KOPT-K1 (cell line): ENCODE results near the gene FTSJ3.

Experiments used
- H3K27ac ChIP-seq: fragments of 200-600 bp; sonication (generic); 2 replicates; pipeline ENCODE4 v1.5.1; 2016; ENCODE audit warnings: antibody characterized with exemption, mild to moderate bottlenecking, low read depth, low read length; ENCODE audit not compliant: poor library complexity, severe bottlenecking
- H3K36me3 ChIP-seq: fragments of 200-600 bp; sonication (generic); 2 replicates; pipeline ENCODE4 v1.5.1; 2017; ENCODE audit warnings: antibody characterized with exemption, mild to moderate bottlenecking, low read length, moderate library complexity; ENCODE audit not compliant: insufficient read depth
- H3K9me3 ChIP-seq: fragments of 200-600 bp; sonication (generic); 2 replicates; pipeline ENCODE4 v1.5.1; 2017; ENCODE audit warnings: antibody characterized with exemption, low read length, mild to moderate bottlenecking; ENCODE audit not compliant: insufficient read depth, poor library complexity, severe bottlenecking

Gene FTSJ3

DNA sequence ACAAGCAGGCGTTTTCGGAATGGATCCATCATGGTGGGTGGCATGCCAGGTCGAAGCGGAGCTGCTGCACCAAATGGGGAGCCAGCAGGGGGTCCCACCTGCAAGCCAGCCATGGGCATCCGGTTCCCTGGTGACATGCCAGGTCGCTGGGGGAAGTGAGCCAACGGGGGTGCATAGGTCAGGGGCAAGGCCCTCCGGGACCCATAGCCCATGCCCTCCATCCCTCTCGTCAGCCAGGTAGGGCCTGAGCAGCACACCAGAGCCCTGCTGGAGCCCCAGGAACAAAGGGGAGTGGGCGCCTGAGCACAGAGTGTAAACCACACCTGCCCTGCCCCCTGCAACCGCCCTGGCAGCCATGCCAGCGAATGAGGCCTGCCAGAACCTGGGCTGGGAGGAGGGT, 10.0 kb upstream of the FTSJ3 start:
- Histone ChIP-seq H3K27ac (no peak overlapping the region), H3K9me3 (no peaks in the 10 kb centered on the region), H3K36me3 (peaks cover 70% of the 10 kb centered on the region)

DNA sequence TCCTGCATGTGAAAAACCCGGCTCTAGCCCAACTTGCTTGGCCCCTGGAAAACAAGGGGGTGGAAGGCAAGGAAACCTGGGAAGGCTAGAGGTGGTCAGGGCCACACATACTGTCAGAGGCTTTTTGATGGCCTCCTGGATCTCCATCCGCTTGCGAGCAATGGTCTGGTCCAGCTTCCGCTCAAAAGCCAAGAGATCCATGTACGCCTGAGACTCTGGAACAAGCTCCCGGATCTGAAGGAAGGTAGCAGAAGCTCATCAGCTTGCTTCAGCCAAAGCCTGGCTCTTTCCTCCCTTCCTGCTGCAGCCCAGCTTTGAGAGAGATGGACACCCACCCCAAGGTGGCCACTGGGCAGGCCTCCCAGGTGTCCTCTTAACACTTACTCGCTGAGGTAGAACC, 9.3 kb upstream of the FTSJ3 start:
- H3K9me3 ChIP-seq, result no peaks in the 10 kb centered on the region
- peaks cover 76% of the 10 kb centered on the region for H3K36me3 ChIP-seq
- H3K27ac ChIP-seq, result no peak overlapping the region

DNA sequence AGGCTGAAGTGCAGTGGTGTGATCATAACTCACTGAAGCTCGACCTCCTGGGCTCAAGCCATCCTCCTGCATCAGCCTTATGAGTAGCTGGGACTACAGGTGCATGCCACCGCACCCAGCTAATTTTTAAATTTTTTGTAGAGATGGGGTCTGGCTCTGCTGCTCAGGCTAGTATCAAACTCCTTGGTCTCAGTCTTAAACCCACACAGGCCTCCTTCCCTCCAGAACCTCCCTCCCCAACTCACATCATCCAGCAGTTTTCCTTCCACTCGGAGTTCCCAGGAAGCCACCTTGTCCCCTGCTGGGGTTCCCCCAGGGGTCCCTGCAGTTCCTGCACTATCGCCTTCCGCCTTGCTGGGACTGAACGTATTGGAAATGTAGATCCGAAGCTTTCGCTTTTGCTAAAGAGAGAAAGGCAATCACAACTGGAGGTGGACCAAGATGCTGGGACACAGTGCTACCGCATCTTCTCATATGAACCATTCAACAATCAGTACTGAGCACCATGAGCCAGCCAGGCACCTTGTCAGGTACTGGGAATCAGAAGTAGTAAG, 7.8 kb upstream of the FTSJ3 start:
- Histone ChIP-seq H3K27ac (no peak overlapping the region), H3K9me3 (no peaks in the 10 kb centered on the region), H3K36me3 (peaks cover 92% of the 10 kb centered on the region)

DNA sequence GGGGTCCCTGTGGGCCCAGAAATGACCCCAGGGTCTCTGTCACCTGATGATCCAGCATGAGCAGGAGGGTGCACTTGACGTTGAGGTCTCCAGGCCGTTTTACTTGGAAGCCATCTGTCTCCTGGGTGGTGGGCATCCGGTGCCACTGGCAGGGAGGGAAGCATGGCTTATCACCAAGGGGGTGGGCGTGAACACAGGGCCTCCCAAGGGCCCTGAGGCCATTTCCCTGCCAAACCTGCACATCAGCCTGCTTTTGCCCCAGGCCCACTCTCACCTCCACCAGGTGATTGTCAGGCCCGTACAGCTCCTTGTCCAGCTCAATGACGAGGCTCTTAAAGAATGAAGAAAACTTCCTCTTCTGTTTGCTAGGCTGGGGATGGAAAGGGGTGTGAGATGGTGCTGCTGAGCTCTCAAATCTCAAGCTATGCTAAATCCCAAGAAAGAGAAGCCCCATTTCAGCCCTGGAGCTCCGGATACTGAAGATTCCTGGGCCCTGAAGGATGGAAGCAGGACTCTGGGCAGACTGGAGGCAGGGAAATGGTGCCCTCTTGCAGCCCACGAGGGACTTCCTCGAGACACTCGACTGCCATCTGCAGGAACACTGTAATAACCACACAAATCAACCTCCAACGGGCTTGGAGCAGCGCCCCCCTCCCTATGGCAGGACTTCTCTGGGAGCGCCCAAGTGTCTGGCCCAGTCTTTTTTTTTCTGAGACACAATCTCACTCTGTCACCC, 7.1 kb upstream of the FTSJ3 start:
- Histone ChIP-seq H3K27ac (peak overlapping the region; percentile 12), H3K9me3 (no peaks in the 10 kb centered on the region), H3K36me3 (peaks cover 98% of the 10 kb centered on the region)

DNA sequence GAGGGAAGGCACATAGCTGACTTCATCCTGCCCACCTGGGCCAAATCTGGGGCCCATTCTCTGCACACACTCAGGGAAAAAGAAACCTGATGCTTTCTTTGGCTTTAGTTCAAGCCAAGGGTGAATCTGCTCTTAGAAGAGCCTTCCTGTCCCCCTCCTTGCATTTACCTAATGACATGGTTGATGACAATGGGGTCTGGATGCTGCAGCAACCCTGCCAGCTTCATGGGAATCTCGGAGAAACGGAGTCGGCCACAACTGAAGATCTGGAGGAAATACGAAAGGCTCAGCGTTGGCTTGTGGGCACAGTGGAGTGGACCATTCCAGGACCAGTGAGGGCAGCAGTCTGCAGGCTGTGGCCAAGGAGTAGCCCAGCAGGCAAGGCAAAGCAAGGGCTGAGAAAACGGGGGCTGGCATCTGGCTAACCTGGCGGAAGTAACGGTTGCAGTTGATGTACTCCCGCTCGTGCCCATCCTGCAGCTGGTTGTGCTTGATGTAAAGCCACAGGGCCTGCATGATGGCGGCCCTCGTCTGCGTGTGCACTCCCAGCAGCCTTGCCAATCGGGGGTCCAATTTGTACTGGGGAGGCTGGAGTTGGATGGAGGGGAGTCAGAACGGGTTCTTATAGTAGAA, 6.4 kb upstream of the FTSJ3 start:
- H3K27ac ChIP-seq, result peak overlapping the region; percentile 12
- no peaks in the 10 kb centered on the region for H3K9me3 ChIP-seq
- peaks cover 100% of the 10 kb centered on the region for H3K36me3 ChIP-seq

DNA sequence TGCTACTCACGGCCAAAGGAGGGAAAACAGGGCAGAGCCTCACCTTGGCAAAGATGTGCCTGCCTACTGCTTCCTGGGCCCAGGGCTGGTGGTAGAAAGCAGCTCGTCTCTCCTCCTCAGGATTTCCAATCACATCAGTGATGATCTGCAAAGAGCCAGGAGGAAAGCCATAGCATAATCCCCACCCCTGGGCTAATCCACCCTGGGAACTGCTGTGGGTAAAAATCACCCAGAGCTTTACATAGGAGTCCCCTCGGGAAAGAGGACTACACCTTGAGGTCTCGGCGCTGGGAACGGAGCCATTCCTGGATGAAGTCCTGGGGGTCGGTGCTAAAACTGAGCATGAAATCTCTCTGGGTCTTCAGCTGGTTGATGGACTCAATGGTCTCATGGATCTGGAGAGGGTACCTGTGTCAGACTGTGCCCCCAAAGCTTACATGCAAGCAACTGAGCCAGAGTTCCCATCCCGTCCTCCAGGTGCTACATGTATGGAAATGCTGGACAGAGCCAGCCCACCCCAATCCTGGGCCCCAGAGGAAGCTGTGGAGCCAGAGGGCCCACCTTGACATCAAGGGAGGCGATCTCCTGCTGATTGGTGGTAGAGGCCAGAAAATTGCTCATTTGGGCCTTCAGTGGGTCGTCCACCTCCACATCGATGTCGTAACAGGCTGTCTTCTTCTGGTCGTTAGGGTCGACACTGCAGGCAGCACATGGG, 5.7 kb upstream of the FTSJ3 start:
- Histone ChIP-seq H3K9me3 (no peaks in the 10 kb centered on the region), H3K27ac (no peak overlapping the region), H3K36me3 (peaks cover 98% of the 10 kb centered on the region)

DNA sequence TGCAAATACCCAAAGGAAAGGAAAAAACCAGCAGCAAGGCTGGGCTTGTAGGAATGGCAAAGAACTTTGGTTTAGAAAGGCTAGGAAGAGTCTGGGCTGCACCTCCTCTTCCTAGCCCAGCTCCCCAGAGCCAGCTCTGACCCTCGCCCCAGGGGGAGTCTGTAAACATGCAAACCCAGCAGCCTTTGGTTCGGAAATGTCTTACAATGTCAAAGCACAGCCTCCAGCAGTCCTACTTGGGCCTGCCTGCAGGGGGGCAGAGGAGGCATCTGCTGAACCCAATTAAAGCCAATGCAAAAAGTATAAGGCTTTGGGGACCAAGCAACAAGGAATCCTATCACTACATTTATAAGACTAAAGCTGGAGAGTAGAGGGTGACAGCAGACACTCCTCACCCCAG, 5.0 kb upstream of the FTSJ3 start:
- Histone ChIP-seq H3K9me3 (no peaks in the 10 kb centered on the region), H3K27ac (peak overlapping the region; percentile 65), H3K36me3 (peaks cover 91% of the 10 kb centered on the region)

DNA sequence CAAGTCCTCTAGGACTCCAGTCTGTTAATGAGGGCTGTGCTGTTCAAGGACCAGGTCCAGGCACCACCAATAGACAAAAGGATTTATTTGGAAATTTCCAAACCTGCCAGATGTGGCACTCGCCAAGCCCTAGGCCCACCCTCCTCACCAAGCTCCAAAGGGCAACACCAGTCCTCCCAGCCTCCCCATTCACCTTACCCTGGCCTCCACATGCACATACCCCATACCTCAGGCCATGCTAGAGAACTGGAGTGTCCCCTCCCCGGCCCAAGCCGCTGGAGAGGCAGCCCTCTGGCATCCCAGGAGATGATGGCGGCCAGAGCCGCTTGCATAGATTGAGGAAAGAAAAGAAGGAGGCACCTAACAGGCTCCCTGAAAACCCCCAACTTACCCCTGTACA, 4.6 kb upstream of the FTSJ3 start:
- no peaks in the 10 kb centered on the region for H3K9me3 ChIP-seq
- peak overlapping the region; percentile 65 for H3K27ac ChIP-seq
- peaks cover 87% of the 10 kb centered on the region for H3K36me3 ChIP-seq

DNA sequence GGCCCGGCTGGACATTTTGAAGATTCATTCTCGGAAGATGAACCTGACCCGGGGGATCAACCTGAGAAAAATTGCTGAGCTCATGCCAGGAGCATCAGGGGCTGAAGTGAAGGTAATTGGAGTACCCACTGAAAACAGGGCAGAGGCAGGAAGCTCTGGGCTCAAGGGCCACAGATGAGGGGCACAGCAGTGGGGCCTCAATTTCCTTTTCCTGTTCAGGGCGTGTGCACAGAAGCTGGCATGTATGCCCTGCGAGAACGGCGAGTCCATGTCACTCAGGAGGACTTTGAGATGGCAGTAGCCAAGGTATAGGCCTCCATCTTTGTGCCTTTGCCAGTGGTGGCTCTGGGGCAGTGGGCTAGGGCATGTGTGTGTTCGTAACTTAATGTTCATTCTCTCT, 4.0 kb upstream of the FTSJ3 start:
- peak overlapping the region; percentile 65 for H3K27ac ChIP-seq
- H3K9me3 ChIP-seq, result no peaks in the 10 kb centered on the region
- peaks cover 82% of the 10 kb centered on the region for H3K36me3 ChIP-seq

DNA sequence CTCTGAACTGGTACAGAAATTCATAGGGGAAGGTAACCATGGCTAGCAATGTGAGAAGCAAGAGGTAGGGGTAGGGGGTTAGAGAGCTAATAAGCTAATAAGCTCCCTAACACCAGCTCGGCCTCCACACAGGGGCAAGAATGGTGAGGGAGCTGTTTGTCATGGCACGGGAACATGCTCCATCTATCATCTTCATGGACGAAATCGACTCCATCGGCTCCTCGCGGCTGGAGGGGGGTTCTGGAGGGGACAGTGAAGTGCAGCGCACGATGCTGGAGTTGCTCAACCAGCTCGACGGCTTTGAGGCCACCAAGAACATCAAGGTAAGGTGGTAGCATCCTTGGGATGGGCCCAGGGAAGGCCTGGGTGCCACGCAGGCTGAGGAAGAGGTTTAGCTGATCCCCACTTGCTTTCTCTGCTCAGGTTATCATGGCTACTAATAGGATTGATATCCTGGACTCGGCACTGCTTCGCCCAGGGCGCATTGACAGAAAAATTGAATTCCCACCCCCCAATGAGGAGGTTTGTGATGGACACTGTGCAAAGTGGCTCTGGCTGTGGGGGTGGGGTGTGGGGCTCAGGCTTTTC, 3.5 kb upstream of the FTSJ3 start:
- Histone ChIP-seq H3K9me3 (no peaks in the 10 kb centered on the region), H3K27ac (peak overlapping the region; percentile 65), H3K36me3 (peaks cover 78% of the 10 kb centered on the region)

DNA sequence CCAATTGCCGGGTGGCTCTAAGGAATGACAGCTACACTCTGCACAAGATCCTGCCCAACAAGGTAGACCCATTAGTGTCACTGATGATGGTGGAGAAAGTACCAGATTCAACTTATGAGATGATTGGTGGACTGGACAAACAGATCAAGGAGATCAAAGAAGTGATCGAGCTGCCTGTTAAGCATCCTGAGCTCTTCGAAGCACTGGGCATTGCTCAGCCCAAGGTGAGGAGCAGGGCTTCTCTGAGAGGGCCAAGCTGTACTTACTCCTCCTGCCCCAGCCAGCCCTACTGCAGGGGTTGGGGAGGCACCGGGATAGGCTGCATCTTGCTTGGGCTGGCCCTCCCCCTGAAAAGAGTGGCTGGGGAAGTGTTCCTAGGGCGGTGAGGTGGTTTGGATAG, 2.8 kb upstream of the FTSJ3 start:
- Histone ChIP-seq H3K9me3 (no peaks in the 10 kb centered on the region), H3K36me3 (peaks cover 78% of the 10 kb centered on the region), H3K27ac (peak overlapping the region; percentile 65)

DNA sequence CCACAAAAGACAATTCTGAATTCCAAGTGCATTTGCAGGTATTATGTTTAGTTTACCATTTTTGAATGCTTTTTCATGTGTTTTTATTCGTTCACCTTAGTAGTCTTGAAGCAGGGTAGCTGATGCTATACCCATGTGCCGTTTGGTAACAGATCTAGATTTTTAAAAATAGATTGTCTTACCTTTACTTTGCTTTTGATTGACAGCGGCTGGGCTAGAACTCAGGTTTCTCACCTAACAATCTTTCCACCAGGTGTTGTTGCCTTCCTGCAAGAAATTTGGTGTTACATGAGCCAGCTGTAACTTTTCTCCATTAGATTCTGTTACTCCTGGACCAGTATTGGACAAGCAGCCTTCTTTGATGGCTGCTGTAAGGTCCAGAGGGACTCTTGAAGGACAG, 1.5 kb upstream of the FTSJ3 start:
- H3K9me3 ChIP-seq, result no peaks in the 10 kb centered on the region
- peaks cover 78% of the 10 kb centered on the region for H3K36me3 ChIP-seq
- H3K27ac ChIP-seq, result peak overlapping the region; percentile 91

DNA sequence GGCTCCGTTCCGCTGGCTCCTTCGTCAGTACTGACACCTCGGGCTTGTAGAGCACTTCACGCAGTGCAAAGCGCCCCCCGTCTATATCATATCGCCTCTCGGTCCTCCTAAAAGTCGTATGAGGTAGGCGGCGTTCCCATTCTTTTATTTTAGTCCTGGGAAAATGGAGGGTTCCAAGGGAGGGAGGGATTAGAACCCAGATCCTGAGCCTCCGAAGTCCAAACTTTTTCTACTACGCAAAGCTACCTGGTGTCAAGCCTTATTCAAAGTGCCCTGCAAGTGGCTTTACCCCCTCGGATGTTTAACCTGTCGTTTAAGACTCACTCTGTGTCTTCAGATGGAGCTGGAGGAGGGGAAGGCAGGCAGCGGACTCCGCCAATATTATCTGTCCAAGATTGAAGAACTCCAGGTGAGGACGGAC, 348 bp upstream of the FTSJ3 start:
- Histone ChIP-seq H3K27ac (peak overlapping the region; percentile 91), H3K9me3 (no peaks in the 10 kb centered on the region), H3K36me3 (peaks cover 78% of the 10 kb centered on the region)

DNA sequence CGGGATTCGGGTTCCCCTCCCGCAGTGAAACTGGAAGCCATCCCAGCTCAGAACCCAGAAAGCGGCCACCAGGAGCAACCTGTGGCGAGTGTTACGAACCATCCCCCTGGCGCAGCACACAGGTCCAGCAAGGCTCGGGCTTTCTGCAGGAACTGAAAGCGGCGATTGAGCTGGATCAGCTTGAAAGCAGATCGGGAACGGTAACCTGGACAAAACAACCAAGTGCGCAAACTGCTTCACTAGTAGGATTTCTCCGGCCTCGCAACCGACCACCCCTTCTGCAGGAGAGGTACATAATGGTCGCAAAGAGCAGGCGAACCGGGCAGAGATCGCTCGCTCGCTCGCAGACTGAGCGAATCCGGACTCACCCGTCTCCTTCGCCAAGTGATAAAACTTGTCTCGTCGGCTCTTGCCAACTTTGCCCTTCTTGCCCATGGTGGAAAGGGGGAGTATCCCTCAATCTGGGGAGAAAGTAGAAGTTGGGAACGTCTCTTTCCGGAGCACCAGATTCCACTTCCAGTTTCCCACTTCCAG, 928 bp downstream of the FTSJ3 start:
- H3K9me3 ChIP-seq, result no peaks in the 10 kb centered on the region
- H3K36me3 ChIP-seq, result peaks cover 78% of the 10 kb centered on the region
- peak overlapping the region; percentile 91 for H3K27ac ChIP-seq

DNA sequence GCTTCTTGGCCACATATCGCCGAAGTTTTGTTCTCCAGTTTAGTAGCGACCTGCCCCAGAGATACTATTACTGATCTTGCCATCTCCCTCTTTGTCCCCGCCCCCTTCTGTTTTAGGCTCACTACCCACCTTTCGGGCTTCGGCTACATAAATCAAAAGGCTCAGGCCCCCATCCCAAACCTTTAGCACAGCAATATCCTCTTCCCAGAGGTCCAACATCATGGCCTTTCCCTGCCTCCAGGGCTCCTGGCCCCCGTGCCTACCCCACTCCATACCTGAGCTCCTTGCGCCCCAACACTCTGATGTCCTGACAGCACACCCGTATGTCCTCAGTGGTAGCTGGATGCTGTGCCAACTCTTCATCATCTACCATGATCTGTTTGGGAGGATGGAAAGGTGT, 3.1 kb downstream of the FTSJ3 start:
- no peak overlapping the region for H3K27ac ChIP-seq
- H3K9me3 ChIP-seq, result no peaks in the 10 kb centered on the region
- peaks cover 78% of the 10 kb centered on the region for H3K36me3 ChIP-seq
